GM12878 (cell line): ENCODE measurements around the gene ZMYND10. TPM values are rescaled to one million over a fixed set of nuclear protein-coding genes. Genes with fewer than 3 reads are reported as not detected.

Experiments used
- ATAC-seq: fragments of 200-7000 bp; cut with Tn5 transposase; 3 replicates; pipeline ENCODE4 v1.9.1; 2020; ENCODE audit warnings: mild to moderate bottlenecking, moderate library complexity
- BruUV-seq: library from RNA; stranded (reverse); fragments of 400-500 nt; replicated peaks from 2 replicates; lab custom pipeline; 2021; lab: Mats Ljungman, UMichigan
- CTCF ChIA-PET: fragments of 300-600 bp; sonication (Branson Sonifier 250); formaldehyde crosslinking; extraction: SDS; loops from one replicate; lab custom pipeline; 2021; ENCODE audit warnings: inconsistent platforms; lab: Yijun Ruan, JAX
- POLR2A ChIA-PET: fragments of 350-600 bp; formaldehyde crosslinking; extraction: SDS; loops from one replicate; lab custom pipeline; 2021; ENCODE audit warnings: inconsistent platforms; lab: Charles Lee
- RAD21 ChIA-PET: fragments of 300-600 bp; sonication (Branson Sonifier 250); formaldehyde crosslinking; loops from one replicate; lab custom pipeline; 2023; ENCODE audit warnings: antibody characterized with exemption; ENCODE audit not compliant: unreplicated experiment; lab: Charles Lee
- SMC1A ChIA-PET: fragments of 300-600 bp; sonication (Branson Sonifier 250); formaldehyde crosslinking; loops from one replicate; lab custom pipeline; 2023; ENCODE audit not compliant: unreplicated experiment, uncharacterized antibody; lab: Charles Lee
- DNase-seq: peaks from one replicate; pipeline ENCODE4 v3.0.0-alpha.2; 2011; ENCODE audit warnings: low read depth, low spot score
- FAIRE-seq: peaks from 3 replicates; lab custom pipeline; 2011; peaks lifted over from hg19 to GRCh38; lab: Jason Lieb, UNC
- H2AFZ ChIP-seq: 2 replicates; pipeline ENCODE4 v1.6.0; 2011; ENCODE audit warnings: low read depth, low read length, control low read depth; ENCODE audit not compliant: control insufficient read depth
- H3K27ac ChIP-seq: 2 replicates; pipeline ENCODE4 v1.5.1; 2011; ENCODE audit warnings: control low read depth; ENCODE audit not compliant: control insufficient read depth, insufficient read depth
- H3K27me3 ChIP-seq, 2 experiments: replicated peaks in 1 of 2; 2 replicates each; pipeline versions ENCODE4 v1.6.0 to v1.6.1; 2011; ENCODE audit warnings: low read length in 1 of 2; ENCODE audit not compliant: control insufficient read depth in 2 of 2, insufficient read depth in 2 of 2
- H3K36me3 ChIP-seq, 2 experiments: 2 replicates each; pipeline ENCODE4 v1.5.1; 2011; ENCODE audit warnings: low read length in 1 of 2; ENCODE audit not compliant: control insufficient read depth in 2 of 2, insufficient read depth in 2 of 2
- H3K4me1 ChIP-seq: 2 replicates; pipeline ENCODE4 v1.6.1; 2011; ENCODE audit warnings: mild to moderate bottlenecking, low read length, moderate library complexity, mixed read lengths; ENCODE audit not compliant: control insufficient read depth, insufficient read depth
- H3K4me2 ChIP-seq: 2 replicates; pipeline ENCODE4 v1.6.0; 2011; ENCODE audit warnings: control low read depth; ENCODE audit not compliant: control insufficient read depth, insufficient read depth
- H3K4me3 ChIP-seq: fragments of 200-600 bp; sonication (generic); 2 replicates; pipeline ENCODE4 v1.5.1; 2016
- H3K79me2 ChIP-seq: 2 replicates; pipeline ENCODE4 v1.6.0; 2011; ENCODE audit warnings: low read length; ENCODE audit not compliant: control insufficient read depth, insufficient read depth
- H3K9ac ChIP-seq: 2 replicates; pipeline ENCODE4 v1.8.0; 2011; ENCODE audit warnings: low read length, control low read depth, mixed read lengths; ENCODE audit not compliant: control insufficient read depth, insufficient read depth
- H3K9me3 ChIP-seq: replicated peaks from 3 replicates; pipeline ENCODE4 v1.5.1; 2011; ENCODE audit warnings: mild to moderate bottlenecking, low read length; ENCODE audit not compliant: control insufficient read depth, insufficient read depth
- H4K20me1 ChIP-seq: 2 replicates; pipeline ENCODE4 v1.6.0; 2011; ENCODE audit not compliant: control insufficient read depth, insufficient read depth
- BACH1 ChIP-seq: fragments of 450-650 bp; IDR thresholded peaks from 2 replicates; pipeline ENCODE4 v1.6.1; 2017; ENCODE audit warnings: mild to moderate bottlenecking, borderline replicate concordance
- BHLHE40 ChIP-seq, 2 experiments: fragments of 450-650 bp in 1 of 2; IDR thresholded peaks; 2 replicates each; pipeline ENCODE4 v1.6.1; 2011 to 2017; ENCODE audit warnings: low read depth in 2 of 2, borderline replicate concordance in 1 of 2, improper control_type of control experiment in 1 of 2, low read length in 1 of 2, mild to moderate bottlenecking in 1 of 2
- CHD2 ChIP-seq: IDR thresholded peaks from 2 replicates; pipeline ENCODE4 v1.6.1; 2011; ENCODE audit warnings: low read depth, low read length, improper control_type of control experiment, borderline replicate concordance
- EGR1 ChIP-seq, 2 experiments: IDR thresholded peaks; 1 replicate in 1 of 2; 2 replicates in 1 of 2; pipeline ENCODE4 v1.6.1; 2011 to 2012; ENCODE audit warnings: low read depth in 2 of 2, low read length in 2 of 2, borderline replicate concordance in 1 of 2, mild to moderate bottlenecking in 1 of 2, moderate library complexity in 1 of 2
- ETV6 ChIP-seq, 2 experiments: fragments of 450-650 bp in 1 of 2; IDR thresholded peaks in 1 of 2; conservative IDR thresholded peaks in 1 of 2; 2 replicates each; pipeline ENCODE4 v1.6.1; 2014; ENCODE audit warnings: antibody characterized with exemption in 1 of 2, borderline replicate concordance in 1 of 2, low read depth in 1 of 2, mild to moderate bottlenecking in 1 of 2, moderate library complexity in 1 of 2
- FOXM1 ChIP-seq: IDR thresholded peaks from 2 replicates; pipeline ENCODE4 v1.6.1; 2012; ENCODE audit warnings: low read depth, mild to moderate bottlenecking, inconsistent platforms, low read length, moderate library complexity
- GABPA ChIP-seq: IDR thresholded peaks from 2 replicates; pipeline ENCODE4 v1.6.1; 2014; ENCODE audit warnings: antibody characterized with exemption, low read depth, mild to moderate bottlenecking, inconsistent platforms
- IRF4 ChIP-seq: IDR thresholded peaks from 2 replicates; pipeline ENCODE4 v1.6.1; 2011; ENCODE audit warnings: low read depth, low read length
- RBBP5 ChIP-seq: fragments of 200-600 bp; sonication (generic); conservative IDR thresholded peaks from 2 replicates; pipeline ENCODE4 v1.6.1; 2016
- STAT1 ChIP-seq: fragments of 450-650 bp; conservative IDR thresholded peaks from 2 replicates; pipeline ENCODE4 v1.6.1; 2014; ENCODE audit warnings: antibody characterized with exemption, mild to moderate bottlenecking
- STAT3 ChIP-seq: IDR thresholded peaks from 2 replicates; pipeline ENCODE4 v1.6.1; 2011; ENCODE audit warnings: low read depth, low read length, improper control_type of control experiment
- SUPT20H ChIP-seq: IDR thresholded peaks from 2 replicates; pipeline ENCODE4 v1.6.1; 2011; ENCODE audit warnings: low read depth, mild to moderate bottlenecking, low read length, moderate library complexity, borderline replicate concordance; ENCODE audit not compliant: control insufficient read depth
- WGBS: methylation state at CpG from one replicate; pipeline ENCODE4 v1.1.6; 2016; ENCODE audit warnings: low lambda C conversion rate; ENCODE audit not compliant: insufficient replicate concordance, insufficient coverage; ENCODE audit errors: missing lambda C conversion rate; 5-methylcytosine and 5-hydroxymethylcytosine counted together
- in situ Hi-C: fragments of 300-500 bp; cut with MboI; formaldehyde crosslinking; loops from 9 replicates; pipeline ENCODE4 v1.14.3; 2018; ENCODE audit warnings: mixed read lengths
- intact Hi-C: fragments of 100-400 bp; cut with micrococcal nuclease; formaldehyde crosslinking; loops from one replicate; pipeline ENCODE4 v1.14.2; 2022; ENCODE audit not compliant: unreplicated experiment
- polyA plus RNA-seq, 11 experiments: library from polyadenylated mRNA; depleted of rRNA in 4 of 11; unstranded in 6 of 11; stranded (reverse) in 5 of 11; fragments of >200 nt; fragmentation: Nextera tagmentation in 4 of 11; fragmentation: Illumina TruSeq in 1 of 11; extraction: Ambion mirVana in 4 of 11; extraction: Trizol in 1 of 11; gene quantifications; 1 replicate in 1 of 11; 2 replicates in 10 of 11; pipeline versions ENCODE4 v1.2.1 to v1.2.3, GENCODE V29; 2011 to 2016; ENCODE audit warnings: inconsistent platforms in 2 of 11, missing spikeins in 2 of 11, low read depth in 1 of 11
- total RNA-seq, 4 experiments: library from RNA; depleted of rRNA in 3 of 4; stranded (reverse); fragments of >200 nt in 3 of 4; fragmentation: Illumina TruSeq in 1 of 4; extraction: Trizol in 1 of 4; gene quantifications; 2 replicates each; pipeline versions ENCODE4 v1.2.1 to v1.2.3, GENCODE V29; 2013 to 2021
- TF ChIP-seq, protein P1 (sequence below), 3 experiments: IDR thresholded peaks in 2 of 3; conservative IDR thresholded peaks in 1 of 3; 2 replicates each; pipeline ENCODE4 v1.5.1; 2011; ENCODE audit warnings: low read depth in 3 of 3, low read length in 3 of 3, mild to moderate bottlenecking in 3 of 3, control low read depth in 2 of 3, moderate library complexity in 2 of 3, inconsistent platforms in 1 of 3, mixed read lengths in 1 of 3; ENCODE audit not compliant: control insufficient read depth in 2 of 3, insufficient read depth in 1 of 3; ENCODE audit errors: extremely low read depth in 1 of 3
- TF ChIP-seq, protein P2 (sequence below): IDR thresholded peaks from 2 replicates; pipeline ENCODE4 v1.6.1; 2011; ENCODE audit warnings: low read depth, low read length, improper control_type of control experiment, borderline replicate concordance

ZMYND10 gene
- total and polyA plus RNA-seq, 10 of the 15 experiments (the other 5 are each of a cell fraction or from before 2014, with no cell fraction given): 0.11 to 1.0 (median 0.37) TPM

DNA sequence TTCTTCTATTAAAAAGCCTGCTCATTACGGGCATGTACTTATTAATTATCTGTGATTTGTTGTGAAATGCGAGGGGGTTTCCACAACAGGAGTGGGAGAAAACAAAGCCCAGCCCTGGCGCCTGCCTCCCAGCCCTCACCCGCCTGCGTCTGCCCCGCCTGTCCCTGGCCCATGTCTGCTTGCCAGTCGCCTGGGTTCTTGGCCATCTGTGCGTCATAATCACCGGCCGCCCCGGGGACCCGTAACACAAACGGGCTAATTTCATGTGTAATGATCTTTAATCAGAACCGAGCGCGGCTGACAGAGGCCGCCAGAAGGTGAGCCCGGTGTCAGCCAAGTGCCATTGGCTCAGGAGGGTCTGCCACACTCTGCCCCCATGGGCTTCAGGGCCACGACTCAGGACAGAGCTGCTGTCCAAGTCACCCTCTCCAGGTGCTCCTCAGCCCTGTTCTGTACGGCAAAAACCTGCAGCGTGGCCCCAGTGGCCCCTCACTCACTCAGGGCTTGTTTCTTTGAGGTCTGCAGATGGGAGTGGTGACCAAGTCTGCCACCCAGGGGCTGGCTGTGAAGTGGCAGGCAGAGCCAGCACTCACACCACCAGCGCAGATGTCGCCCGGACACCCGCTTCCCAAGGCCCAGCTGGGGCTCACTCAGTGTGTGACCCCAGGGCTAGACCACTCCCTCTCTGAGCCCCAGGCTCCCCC, 42.6 kb upstream of the ZMYND10 start:
- Histone ChIP-seq H3K9me3 (no peaks in the 10 kb centered on the region), H3K9ac (no peak overlapping the region), H3K36me3 (no peaks in the 10 kb centered on the region), H3K27me3 (peaks cover 0 to 3% of the 10 kb centered on the region in 2 experiments; a peak in 3 of 4 replicates), H3K4me1 (no peaks in the 10 kb centered on the region), H3K4me2 (no peak overlapping the region), H4K20me1 (no peaks in the 10 kb centered on the region), H3K4me3 (no peak overlapping the region), H2AFZ (no peak overlapping the region), H3K27ac (no peak overlapping the region), H3K79me2 (no peaks in the 10 kb centered on the region)
- intact Hi-C loops: no loop called here
- POLR2A ChIA-PET: no interaction called here
- in situ Hi-C loops: no loop called here
- RAD21 ChIA-PET: no interaction called here
- SMC1A ChIA-PET: no interaction called here
- TF ChIP-seq ETV6 (conservative IDR thresholded peaks at IDR 0.05 in 1 of 2, IDR thresholded peaks at IDR 0.05 in 1 of 2; ENCODE audit: borderline replicate concordance in 1 of 2, low read depth in 1 of 2): no peak
- TF ChIP-seq, protein P1, sequence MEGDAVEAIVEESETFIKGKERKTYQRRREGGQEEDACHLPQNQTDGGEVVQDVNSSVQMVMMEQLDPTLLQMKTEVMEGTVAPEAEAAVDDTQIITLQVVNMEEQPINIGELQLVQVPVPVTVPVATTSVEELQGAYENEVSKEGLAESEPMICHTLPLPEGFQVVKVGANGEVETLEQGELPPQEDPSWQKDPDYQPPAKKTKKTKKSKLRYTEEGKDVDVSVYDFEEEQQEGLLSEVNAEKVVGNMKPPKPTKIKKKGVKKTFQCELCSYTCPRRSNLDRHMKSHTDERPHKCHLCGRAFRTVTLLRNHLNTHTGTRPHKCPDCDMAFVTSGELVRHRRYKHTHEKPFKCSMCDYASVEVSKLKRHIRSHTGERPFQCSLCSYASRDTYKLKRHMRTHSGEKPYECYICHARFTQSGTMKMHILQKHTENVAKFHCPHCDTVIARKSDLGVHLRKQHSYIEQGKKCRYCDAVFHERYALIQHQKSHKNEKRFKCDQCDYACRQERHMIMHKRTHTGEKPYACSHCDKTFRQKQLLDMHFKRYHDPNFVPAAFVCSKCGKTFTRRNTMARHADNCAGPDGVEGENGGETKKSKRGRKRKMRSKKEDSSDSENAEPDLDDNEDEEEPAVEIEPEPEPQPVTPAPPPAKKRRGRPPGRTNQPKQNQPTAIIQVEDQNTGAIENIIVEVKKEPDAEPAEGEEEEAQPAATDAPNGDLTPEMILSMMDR (IDR thresholded peaks at IDR 0.05 in 2 of 3, conservative IDR thresholded peaks at IDR 0.05 in 1 of 3; ENCODE audit: control insufficient read depth in 2 of 3, extremely low read depth in 1 of 3, insufficient read depth in 1 of 3, low read depth in 3 of 3, low read length in 3 of 3): peak; percentile 18 to 30 (median 29); a peak in 4 of 6 replicates
- no peak for DNase-seq
- CTCF ChIA-PET: no interaction called here
- no TSS peak for BruUV-seq
- WGBS: 26% methylated on average over 25 of the region's 25 CpGs
- ATAC-seq: peak; percentile 74
- FAIRE-seq: no peak

DNA sequence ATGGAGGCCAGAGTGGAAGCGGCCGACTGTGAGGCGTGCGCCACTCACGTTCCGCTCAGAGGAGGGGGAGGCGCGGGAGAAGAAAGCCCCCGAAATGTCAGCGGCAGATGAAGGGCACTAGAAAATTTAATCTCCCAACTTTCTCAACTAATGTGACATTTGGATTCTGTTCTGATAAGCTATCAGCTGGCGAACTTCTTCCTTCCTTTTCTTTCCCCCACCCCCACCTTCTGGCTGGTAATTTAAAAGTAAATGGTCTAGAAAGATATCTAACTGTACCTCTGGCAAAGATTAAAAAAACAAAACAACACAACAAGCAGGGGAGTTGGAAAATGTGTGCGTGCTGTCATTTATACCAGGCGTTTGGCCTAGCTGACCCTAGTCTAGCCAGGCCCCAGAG, 40.2 kb upstream of the ZMYND10 start:
- Histone ChIP-seq H4K20me1 (no peaks in the 10 kb centered on the region), H3K79me2 (no peaks in the 10 kb centered on the region), H3K9ac (no peak overlapping the region), H3K4me2 (no peak overlapping the region), H3K4me3 (no peak overlapping the region), H3K4me1 (no peaks in the 10 kb centered on the region), H3K36me3 (no peaks in the 10 kb centered on the region), H3K27me3 (peaks cover 0 to 3% of the 10 kb centered on the region in 2 experiments; a peak in 2 of 4 replicates), H3K27ac (no peak overlapping the region), H3K9me3 (no peaks in the 10 kb centered on the region), H2AFZ (no peak overlapping the region)
- ChIA-PET POLR2A (no interaction called here), CTCF (no interaction called here), RAD21 (no interaction called here), SMC1A (no interaction called here)
- ATAC-seq (no peak), DNase-seq (no peak), FAIRE-seq (no peak)
- intact Hi-C loops (no loop called here), in situ Hi-C loops (no loop called here)
- no TSS peak for BruUV-seq
- WGBS: 55% methylated on average over 13 of the region's 13 CpGs
- TF ChIP-seq CHD2 (no peak), RBBP5 (no peak), STAT1 (no peak), FOXM1 (no peak), BHLHE40 (IDR thresholded peaks at IDR 0.05; ENCODE audit: borderline replicate concordance in 1 of 2, low read depth in 2 of 2, low read length in 1 of 2) (no peak), SUPT20H (no peak), GABPA (no peak), EGR1 (IDR thresholded peaks at IDR 0.05; ENCODE audit: borderline replicate concordance in 1 of 2, low read depth in 2 of 2, low read length in 2 of 2) (no peak), STAT3 (no peak), BACH1 (no peak), IRF4 (no peak)
- TF ChIP-seq, protein P2, sequence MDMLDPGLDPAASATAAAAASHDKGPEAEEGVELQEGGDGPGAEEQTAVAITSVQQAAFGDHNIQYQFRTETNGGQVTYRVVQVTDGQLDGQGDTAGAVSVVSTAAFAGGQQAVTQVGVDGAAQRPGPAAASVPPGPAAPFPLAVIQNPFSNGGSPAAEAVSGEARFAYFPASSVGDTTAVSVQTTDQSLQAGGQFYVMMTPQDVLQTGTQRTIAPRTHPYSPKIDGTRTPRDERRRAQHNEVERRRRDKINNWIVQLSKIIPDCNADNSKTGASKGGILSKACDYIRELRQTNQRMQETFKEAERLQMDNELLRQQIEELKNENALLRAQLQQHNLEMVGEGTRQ: no peak
